ENCODE measurements around the gene MAP3K2.

DNA sequence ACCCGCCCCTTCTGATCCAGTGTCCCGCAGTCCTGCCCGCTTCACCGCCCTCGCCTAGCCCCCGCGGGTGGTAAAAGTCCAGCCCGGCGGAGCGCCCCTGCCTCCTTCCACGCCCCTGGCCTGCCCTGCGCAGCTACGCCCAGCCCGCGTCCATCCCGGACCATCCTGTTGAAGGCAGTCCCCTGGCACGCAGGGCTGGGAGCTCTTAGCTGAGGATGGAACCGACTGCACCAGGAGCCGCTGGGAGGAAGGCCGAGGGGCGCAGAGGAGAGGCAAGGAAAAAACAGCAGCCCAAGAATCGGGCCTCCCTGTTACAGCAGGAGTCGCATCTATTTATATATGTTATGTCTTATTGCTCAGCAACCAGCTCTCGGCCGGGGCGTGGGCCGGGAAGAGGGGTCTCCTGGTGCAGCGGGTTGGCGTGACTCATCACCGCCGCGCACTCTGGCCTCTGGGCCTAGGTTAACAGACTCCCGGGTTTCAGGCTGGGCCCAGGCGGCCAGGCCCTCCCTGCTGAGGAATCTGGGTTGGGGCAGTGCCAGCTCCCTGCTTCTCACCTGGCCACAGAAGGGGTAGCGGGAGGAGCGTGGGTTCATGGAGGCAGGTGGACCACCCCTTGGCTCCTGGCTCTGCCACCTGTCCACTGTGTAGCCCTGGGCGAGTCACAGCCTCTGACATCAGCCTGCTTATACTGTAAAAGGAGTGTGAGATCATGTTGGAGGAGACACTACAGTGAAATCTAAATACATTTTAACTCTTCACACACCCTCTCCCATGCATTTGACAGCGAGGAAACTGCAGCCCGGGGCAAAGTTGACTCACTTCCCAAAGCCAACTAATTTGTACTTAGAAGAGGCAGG is 13.4 kb upstream of the MAP3K2 start:
- TF ChIP-seq, protein P1, sequence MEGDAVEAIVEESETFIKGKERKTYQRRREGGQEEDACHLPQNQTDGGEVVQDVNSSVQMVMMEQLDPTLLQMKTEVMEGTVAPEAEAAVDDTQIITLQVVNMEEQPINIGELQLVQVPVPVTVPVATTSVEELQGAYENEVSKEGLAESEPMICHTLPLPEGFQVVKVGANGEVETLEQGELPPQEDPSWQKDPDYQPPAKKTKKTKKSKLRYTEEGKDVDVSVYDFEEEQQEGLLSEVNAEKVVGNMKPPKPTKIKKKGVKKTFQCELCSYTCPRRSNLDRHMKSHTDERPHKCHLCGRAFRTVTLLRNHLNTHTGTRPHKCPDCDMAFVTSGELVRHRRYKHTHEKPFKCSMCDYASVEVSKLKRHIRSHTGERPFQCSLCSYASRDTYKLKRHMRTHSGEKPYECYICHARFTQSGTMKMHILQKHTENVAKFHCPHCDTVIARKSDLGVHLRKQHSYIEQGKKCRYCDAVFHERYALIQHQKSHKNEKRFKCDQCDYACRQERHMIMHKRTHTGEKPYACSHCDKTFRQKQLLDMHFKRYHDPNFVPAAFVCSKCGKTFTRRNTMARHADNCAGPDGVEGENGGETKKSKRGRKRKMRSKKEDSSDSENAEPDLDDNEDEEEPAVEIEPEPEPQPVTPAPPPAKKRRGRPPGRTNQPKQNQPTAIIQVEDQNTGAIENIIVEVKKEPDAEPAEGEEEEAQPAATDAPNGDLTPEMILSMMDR (IDR thresholded peaks at IDR 0.05; ENCODE audit: insufficient read depth, low read depth, low read length) = no peak
- no peak for TF ChIP-seq EZH2 (IDR thresholded peaks at IDR 0.05; ENCODE audit: insufficient read depth, low read length)
